Activated CD4-positive, alpha-beta T cell treated with anti-CD3 and anti-CD28 coated beads, Interleukin-2, amount 50 U/mL, for 16 hours (primary cell): ENCODE data around the gene NEU4.
"Not testable (repeated sequence)": the region's sequence is repeated elsewhere in the genome, so short reads cannot be mapped to it uniquely, and the experiment has no call there.

Experiments used
- DNase-seq: peaks from one replicate; pipeline ENCODE4 v3.0.0-alpha.2; 2020

NEU4 gene

GRCh38 chr2:241814393-241814642, 5.3 kb downstream of the NEU4 start:
- no peak for DNase-seq

GRCh38 chr2:241814643-241815476, 5.9 kb downstream of the NEU4 start:
- no peak for DNase-seq

- no peak for DNase-seq
These were observed 6.8 kb downstream of the NEU4 start for GRCh38 chr2:241815477-241816430.

GRCh38 chr2:241816431-241817121, 7.6 kb downstream of the NEU4 start:
- DNase-seq: no peak

- no peak for DNase-seq
These were observed 8.3 kb downstream of the NEU4 start for GRCh38 chr2:241817126-241817820.

- not testable (repeated sequence) for DNase-seq
These were observed 8.8 kb downstream of the NEU4 start for GRCh38 chr2:241817821-241818215.

GRCh38 chr2:241818229-241818942, 9.4 kb downstream of the NEU4 start:
- no peak for DNase-seq

- DNase-seq: no peak
These were observed 9.9 kb downstream of the NEU4 start for GRCh38 chr2:241818943-241819270.

GRCh38 chr2:241819947-241820624, 11.1 kb downstream of the NEU4 start:
- not testable (repeated sequence) for DNase-seq

- DNase-seq: no peak
These were observed 11.8 kb downstream of the NEU4 start for GRCh38 chr2:241820625-241821384.

- DNase-seq: no peak
These were observed 12.7 kb downstream of the NEU4 start for GRCh38 chr2:241821460-241822263.

- DNase-seq: no peak
These were observed 13.3 kb downstream of the NEU4 start for GRCh38 chr2:241822264-241822623.

GRCh38 chr2:241823531-241824437, 14.8 kb downstream of the NEU4 start:
- not testable (repeated sequence) for DNase-seq

- no peak for DNase-seq
These were observed 18.4 kb downstream of the NEU4 start for GRCh38 chr2:241827394-241827793.

GRCh38 chr2:241833101-241833663, 24.2 kb downstream of the NEU4 start:
- DNase-seq: no peak

- not testable (repeated sequence) for DNase-seq
These were observed 24.9 kb downstream of the NEU4 start for GRCh38 chr2:241833756-241834526.

GRCh38 chr2:241834527-241835210, 25.7 kb downstream of the NEU4 start:
- no peak for DNase-seq
